ENCODE results near the gene CAPRIN2. TPM values are rescaled to one million over a fixed set of nuclear protein-coding genes. Genes with fewer than 3 reads are reported as not detected.
A peak's percentile ranks its signal among the peaks of the same experiment; 100 is the strongest.

CAPRIN2 gene
- total and polyA plus RNA-seq, 7 donors = 4.9 to 17.7 (median 11.1) TPM

- ATAC-seq (peak in 2 of 4 donors; percentile 49 to 62), DNase-seq (no peak)
- intact Hi-C loops (cut with DNase I) = no loop called here
- no peak overlapping the region for H3K27ac ChIP-seq
- H3K4me1 ChIP-seq = no peaks in the 10 kb centered on the region
- no peak for TF ChIP-seq CTCF (IDR thresholded peaks at IDR 0.05)
- whole genome bisulfite sequencing, 3 donors = 71 to 74% (median 73%) methylated on average over 4 of the region's 4 CpGs
- H3K9me3 ChIP-seq = no peaks in the 10 kb centered on the region
- H3K4me3 ChIP-seq = no peak overlapping the region
- H3K36me3 ChIP-seq (ENCODE audit: insufficient read depth in 1 of 2, low read depth in 1 of 2) = peaks cover 7 to 97% of the 10 kb centered on the region in 2 donors
- no peaks in the 10 kb centered on the region for H3K27me3 ChIP-seq (ENCODE audit: insufficient read depth in 3 of 3, low read length in 2 of 3)
Observed at GRCh38 chr12:30661210-30661609, 93.5 kb downstream of the CAPRIN2 start.

Other genes starting within 250 kb of the CAPRIN2 start
- 10 to 100 TPM; 22.8 to 37.2 (median 28.9) TPM for gene IPO8, start 59.1 kb downstream of the CAPRIN2 start, total RNA-seq
- gene IPO8, start 59.1 kb downstream of the CAPRIN2 start, polyA plus RNA-seq = 10 to 100 TPM in 2 of 3 donors, 1 to 10 TPM in 1; 9.8 to 15.9 (median 13.2) TPM
- under 1 TPM in 3 of 4 donors, not detected in 1; 0.12 to 0.24 (median 0.22) TPM for gene TSPAN11, start 171.8 kb upstream of the CAPRIN2 start, total RNA-seq
- under 1 TPM; 0.05 to 0.15 (median 0.05) TPM for gene TSPAN11, start 171.8 kb upstream of the CAPRIN2 start, polyA plus RNA-seq